Spleen (tissue), 11 donors: ENCODE measurements around the gene AKR1E2. TPM values are rescaled to one million over a fixed set of nuclear protein-coding genes. Genes with fewer than 3 reads are reported as not detected.

ENCODE experiments used
- DNase-seq: peaks from one replicate; pipeline ENCODE4 v3.0.0-alpha.2; 2020
- H3K27ac ChIP-seq, 8 donors: fragments of 200-600 bp; sonication (generic) in 7 of 8; 1 replicate in 4 of 8; 2 replicates in 4 of 8; pipeline versions ENCODE4 v1.5.0 to v1.8.0; 2016 to 2021; ENCODE audit warnings: inconsistent platforms in 4 of 8, mild to moderate bottlenecking in 4 of 8, moderate library complexity in 1 of 8
- H3K27me3 ChIP-seq, 7 donors: fragments of 200-600 bp; sonication (generic) in 6 of 7; replicated peaks in 1 of 7; 1 replicate in 4 of 7; 2 replicates in 3 of 7; pipeline versions ENCODE4 v1.5.0 to v1.8.0; 2016 to 2021; ENCODE audit warnings: inconsistent platforms in 3 of 7, mild to moderate bottlenecking in 1 of 7
- H3K36me3 ChIP-seq, 6 donors: fragments of 200-600 bp; sonication (generic) in 5 of 6; 1 replicate in 4 of 6; 2 replicates in 2 of 6; pipeline versions ENCODE4 v1.5.0 to v1.8.0; 2016 to 2021; ENCODE audit warnings: inconsistent platforms in 2 of 6
- H3K4me1 ChIP-seq, 6 donors: fragments of 200-600 bp; sonication (generic) in 5 of 6; 1 replicate in 3 of 6; 2 replicates in 3 of 6; pipeline versions ENCODE4 v1.5.0 to v1.8.0; 2016 to 2021; ENCODE audit warnings: inconsistent platforms in 3 of 6
- H3K4me3 ChIP-seq, 8 donors: fragments of 200-600 bp; sonication (generic) in 7 of 8; 1 replicate in 4 of 8; 2 replicates in 4 of 8; pipeline versions ENCODE4 v1.5.0 to v1.8.0; 2016 to 2021; ENCODE audit warnings: inconsistent platforms in 4 of 8, mild to moderate bottlenecking in 4 of 8, moderate library complexity in 2 of 8
- H3K9me3 ChIP-seq, 8 donors: fragments of 200-600 bp; sonication (generic) in 7 of 8; 1 replicate in 4 of 8; 2 replicates in 4 of 8; pipeline versions ENCODE4 v1.5.0 to v1.8.0; 2016 to 2021; ENCODE audit warnings: inconsistent platforms in 4 of 8
- POLR2A ChIP-seq, 3 donors: fragments of 450-650 bp; IDR thresholded peaks; one replicate each; pipeline ENCODE4 v1.5.1; 2017; ENCODE audit warnings: antibody characterized with exemption in 3 of 3, mild to moderate bottlenecking in 1 of 3
- POLR2AphosphoS5 ChIP-seq, 3 donors: sonication (generic); formaldehyde crosslinking; IDR thresholded peaks; one replicate each; pipeline ENCODE4 v1.5.1; 2017; ENCODE audit warnings: antibody characterized with exemption in 3 of 3
- WGBS, 5 donors: extraction: QIAGEN DNeasy Blood & Tissue Kit in 3 of 5; methylation state at CpG; one replicate each; pipeline versions ENCODE4 v1.1.5 to v1.1.7; 2013 to 2018; 5-methylcytosine and 5-hydroxymethylcytosine counted together
- intact Hi-C: fragments of 100-400 bp; cut with DNase I; formaldehyde crosslinking; loops from one replicate; pipeline ENCODE4 v1.15.0; 2023; ENCODE audit warnings: low total_unique reads
- polyA plus RNA-seq, 3 donors: library from polyadenylated mRNA; stranded (reverse); fragments of 200-250 nt; gene quantifications; one replicate each; pipeline ENCODE4 v1.2.1, GENCODE V29; 2013
- total RNA-seq, 7 donors: library from RNA; depleted of rRNA in 3 of 7; stranded (reverse); fragments of >200 nt in 3 of 7; fragmentation: NEBNext Ultra II Directional in 4 of 7; extraction: Animal tissue kit (Norgen Biotek cat#: 25700) in 4 of 7; gene quantifications; one replicate each; pipeline versions ENCODE4 v1.1.0 to v1.2.1, GENCODE V29; 2016 to 2021
- TF ChIP-seq, protein P1 (sequence below), 11 experiments: fragments of 200-600 bp in 7 of 11; fragments of 450-650 bp in 4 of 11; sonication (generic) in 4 of 11; IDR thresholded peaks in 8 of 11; conservative IDR thresholded peaks in 3 of 11; 1 replicate in 7 of 11; 2 replicates in 4 of 11; pipeline versions ENCODE4 v1.4.0 to v1.8.0; 2016 to 2021; ENCODE audit warnings: antibody characterized with exemption in 11 of 11, inconsistent platforms in 4 of 11, mild to moderate bottlenecking in 1 of 11
- donor health status: healthy with polysubstance abuse.
- donor health status: DM: no; HTN: no; CAD: no; lungs with moderate emphysema.
- donor health status: DM: no; HTN: no; CAD: no.
- donor health status: Bipolar disorder and iron deficiency.
- donor health status: healthy.
- donor health status: DM: no; HTN: no; CAD: no.
- donor health status: DM: yes; HTN: yes; CAD: no.

Gene AKR1E2
- total and polyA plus RNA-seq, 10 donors, result 0.58 to 11.1 (median 6.0) TPM

- H3K4me3 ChIP-seq, result no peak overlapping the region
- 72 to 85% (median 83%) methylated on average over 3 of the region's 3 CpGs for WGBS, 5 donors
These were observed 36.0 kb upstream of the AKR1E2 start for GRCh38 chr10:4790045-4790444.

DNA sequence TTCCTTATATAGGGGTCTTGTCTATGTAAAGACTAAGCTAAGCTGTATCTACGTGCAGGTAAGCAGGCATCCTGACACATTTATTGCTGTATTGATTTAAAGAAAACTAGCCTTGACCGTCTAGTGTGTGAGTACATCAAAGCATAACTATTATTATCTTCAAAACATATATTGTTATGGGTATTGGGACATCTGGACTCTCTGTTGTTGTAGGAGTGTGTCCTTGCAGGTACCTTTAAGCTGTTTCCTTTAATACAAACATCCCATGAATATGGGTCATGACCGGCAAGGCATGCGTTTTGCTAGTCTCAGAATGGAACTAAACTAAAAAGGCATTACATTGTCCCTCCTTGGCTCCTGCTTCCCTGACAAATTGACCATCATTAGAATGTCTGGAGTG lies 35.1 kb upstream of the AKR1E2 start:
- TF ChIP-seq POLR2AphosphoS5 (IDR thresholded peaks at IDR 0.05) (no peak), POLR2A (IDR thresholded peaks at IDR 0.05) (no peak)
- TF ChIP-seq, protein P1, sequence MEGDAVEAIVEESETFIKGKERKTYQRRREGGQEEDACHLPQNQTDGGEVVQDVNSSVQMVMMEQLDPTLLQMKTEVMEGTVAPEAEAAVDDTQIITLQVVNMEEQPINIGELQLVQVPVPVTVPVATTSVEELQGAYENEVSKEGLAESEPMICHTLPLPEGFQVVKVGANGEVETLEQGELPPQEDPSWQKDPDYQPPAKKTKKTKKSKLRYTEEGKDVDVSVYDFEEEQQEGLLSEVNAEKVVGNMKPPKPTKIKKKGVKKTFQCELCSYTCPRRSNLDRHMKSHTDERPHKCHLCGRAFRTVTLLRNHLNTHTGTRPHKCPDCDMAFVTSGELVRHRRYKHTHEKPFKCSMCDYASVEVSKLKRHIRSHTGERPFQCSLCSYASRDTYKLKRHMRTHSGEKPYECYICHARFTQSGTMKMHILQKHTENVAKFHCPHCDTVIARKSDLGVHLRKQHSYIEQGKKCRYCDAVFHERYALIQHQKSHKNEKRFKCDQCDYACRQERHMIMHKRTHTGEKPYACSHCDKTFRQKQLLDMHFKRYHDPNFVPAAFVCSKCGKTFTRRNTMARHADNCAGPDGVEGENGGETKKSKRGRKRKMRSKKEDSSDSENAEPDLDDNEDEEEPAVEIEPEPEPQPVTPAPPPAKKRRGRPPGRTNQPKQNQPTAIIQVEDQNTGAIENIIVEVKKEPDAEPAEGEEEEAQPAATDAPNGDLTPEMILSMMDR (IDR thresholded peaks at IDR 0.05 in 8 of 11, conservative IDR thresholded peaks at IDR 0.05 in 3 of 11), result no peak
- Histone ChIP-seq H3K4me3 (no peak overlapping the region), H3K4me1 (no peaks in the 10 kb centered on the region), H3K36me3 (no peaks in the 10 kb centered on the region), H3K9me3 (no peaks in the 10 kb centered on the region), H3K27me3 (peaks cover 0 to 8% (median 0%) of the 10 kb centered on the region in 7 donors), H3K27ac (no peak overlapping the region)
- no peak for DNase-seq
- intact Hi-C loops, result no loop called here
- 76 to 88% (median 81%) methylated on average over 4 of the region's 4 CpGs for WGBS, 5 donors

More at GRCh38 chr10:4790045-4790444, 36.0 kb upstream of the AKR1E2 start:
- DNase-seq, result no peak
- Histone ChIP-seq H3K9me3 (no peaks in the 10 kb centered on the region), H3K27ac (no peak overlapping the region), H3K36me3 (no peaks in the 10 kb centered on the region), H3K27me3 (peaks cover 0 to 8% (median 0%) of the 10 kb centered on the region in 7 donors), H3K4me1 (no peaks in the 10 kb centered on the region)
- intact Hi-C loops, result no loop called here
- TF ChIP-seq, protein P1 (IDR thresholded peaks at IDR 0.05 in 8 of 11, conservative IDR thresholded peaks at IDR 0.05 in 3 of 11), result no peak
- no peak for TF ChIP-seq POLR2A (IDR thresholded peaks at IDR 0.05)

DNA sequence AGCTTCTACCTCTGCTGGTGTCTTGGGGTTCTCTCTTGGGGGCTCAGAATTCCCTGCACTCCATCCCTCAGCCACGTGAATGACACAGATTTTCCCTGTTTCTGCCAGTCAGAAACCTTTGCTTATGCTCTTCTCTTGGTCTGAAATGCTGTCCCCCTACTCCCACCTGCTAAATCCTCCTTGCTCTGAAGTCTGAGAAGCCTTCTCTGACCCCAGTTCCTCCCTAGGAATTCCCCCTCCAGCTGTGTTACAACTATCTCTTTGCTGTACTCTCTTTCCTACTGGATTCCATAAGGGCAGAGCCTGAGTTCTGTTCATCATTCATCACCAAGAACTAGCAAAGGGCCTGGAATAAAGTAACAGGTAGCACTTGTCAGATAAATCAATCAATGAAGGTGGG lies 33.6 kb upstream of the AKR1E2 start:
- Histone ChIP-seq H3K9me3 (no peaks in the 10 kb centered on the region), H3K27me3 (peaks cover 0 to 5% (median 0%) of the 10 kb centered on the region in 7 donors), H3K4me3 (no peak overlapping the region), H3K4me1 (no peaks in the 10 kb centered on the region), H3K36me3 (no peaks in the 10 kb centered on the region), H3K27ac (no peak overlapping the region)
- intact Hi-C loops, result no loop called here
- DNase-seq, result no peak
- WGBS, 5 donors, result 37 to 79% (median 61%) methylated on average over 1 of the region's 1 CpG
- TF ChIP-seq POLR2AphosphoS5 (IDR thresholded peaks at IDR 0.05), result no peak
- no peak for TF ChIP-seq POLR2A (IDR thresholded peaks at IDR 0.05)
- TF ChIP-seq, protein P1 (IDR thresholded peaks at IDR 0.05 in 8 of 11, conservative IDR thresholded peaks at IDR 0.05 in 3 of 11), result no peak

DNA sequence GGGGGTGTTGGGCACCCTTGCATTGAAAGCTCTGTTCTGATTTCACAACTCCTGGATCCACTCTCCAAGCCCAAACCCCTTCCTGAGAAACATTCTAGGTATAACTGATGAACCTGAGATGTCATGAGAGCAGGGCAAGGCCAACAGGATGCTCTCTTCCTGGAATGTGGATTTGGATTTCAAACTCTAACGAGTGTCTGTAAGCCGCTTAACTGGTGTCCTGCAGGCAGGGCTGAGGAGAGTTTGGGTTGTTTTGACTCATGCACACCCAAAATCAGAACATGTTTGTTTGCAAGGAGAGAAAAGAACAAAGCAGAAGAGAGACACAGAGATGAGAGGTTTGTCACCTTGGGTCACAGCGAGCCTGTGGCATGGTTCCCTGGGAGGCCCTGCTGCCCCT lies 24.6 kb upstream of the AKR1E2 start:
- no peaks in the 10 kb centered on the region for H3K9me3 ChIP-seq
- no peaks in the 10 kb centered on the region for H3K4me1 ChIP-seq
- no peak overlapping the region for H3K4me3 ChIP-seq
- no peak overlapping the region for H3K27ac ChIP-seq
- intact Hi-C loops, result no loop called here
- 70 to 93% (median 86%) methylated on average over 3 of the region's 3 CpGs for WGBS, 5 donors
- TF ChIP-seq, protein P1 (IDR thresholded peaks at IDR 0.05 in 8 of 11, conservative IDR thresholded peaks at IDR 0.05 in 3 of 11), result no peak
- TF ChIP-seq POLR2AphosphoS5 (IDR thresholded peaks at IDR 0.05) (no peak), POLR2A (IDR thresholded peaks at IDR 0.05) (no peak)
- H3K27me3 ChIP-seq, result no peaks in the 10 kb centered on the region
- H3K36me3 ChIP-seq, result no peaks in the 10 kb centered on the region
- DNase-seq, result no peak
